Liver (tissue), 3 donors: ENCODE results near the gene ELAVL1.

ENCODE experiments used
- CTCF ChIP-seq: fragments of 150-350 bp; IDR thresholded peaks from 2 replicates; pipeline ENCODE4 v1.5.1; 2017; ENCODE audit warnings: improper control_type of control experiment, low read depth, low read length; ENCODE audit not compliant: missing input control
- REST ChIP-seq: IDR thresholded peaks from 2 replicates; pipeline ENCODE4 v1.6.1; 2016; ENCODE audit warnings: antibody characterized with exemption, mild to moderate bottlenecking
- RXRA ChIP-seq, 2 donors: IDR thresholded peaks; 2 replicates each; pipeline ENCODE4 v1.6.1; 2017 to 2018; ENCODE audit warnings: antibody characterized with exemption in 2 of 2, mild to moderate bottlenecking in 1 of 2
- ZBTB33 ChIP-seq: IDR thresholded peaks from 2 replicates; pipeline ENCODE4 v1.6.1; 2016; ENCODE audit warnings: antibody characterized with exemption
- donor health status: healthy.
- donor health status: healthy.

- TF ChIP-seq ZBTB33 (no peak), CTCF (no peak), RXRA (IDR thresholded peaks at IDR 0.05) (no peak), REST (no peak)
These were observed 17.1 kb downstream of the ELAVL1 start for GRCh38 chr19:7988307-7988706.
